GM18502 (cell line): ENCODE measurements around the gene SP140L.
A peak's percentile ranks its signal among the peaks of the same experiment; 100 is the strongest.
"Not testable (repeated sequence)": the region's sequence is repeated elsewhere in the genome, so short reads cannot be mapped to it uniquely, and the experiment has no call there.

Experiments
- ATAC-seq: cut with Tn5 transposase; IDR thresholded peaks from one replicate; pipeline ENCODE4 v1.9.1; 2021; ENCODE audit warnings: mild to moderate bottlenecking; ENCODE audit not compliant: unreplicated experiment, poor library complexity

SP140L gene

GRCh38 chr2:230322561-230323384, 4.2 kb upstream of the SP140L start:
- no peak for ATAC-seq

GRCh38 chr2:230323385-230324106, 3.4 kb upstream of the SP140L start:
- no peak for ATAC-seq

- ATAC-seq: no peak
These were observed 2.5 kb upstream of the SP140L start for GRCh38 chr2:230324503-230324902.

- no peak for ATAC-seq
These were observed 1.4 kb upstream of the SP140L start for GRCh38 chr2:230325316-230326243.

GRCh38 chr2:230327418-230328154, 593 bp downstream of the SP140L start:
- ATAC-seq: peak; percentile 73

GRCh38 chr2:230328155-230328458, 1.1 kb downstream of the SP140L start:
- ATAC-seq: no peak

- ATAC-seq: no peak
These were observed 3.1 kb downstream of the SP140L start for GRCh38 chr2:230329946-230330605.

GRCh38 chr2:230330725-230331124, 3.7 kb downstream of the SP140L start:
- no peak for ATAC-seq

- ATAC-seq: no peak
These were observed 8.5 kb downstream of the SP140L start for GRCh38 chr2:230335461-230335863.

GRCh38 chr2:230335864-230336506, 9.0 kb downstream of the SP140L start:
- no peak for ATAC-seq

- not testable (repeated sequence) for ATAC-seq
These were observed 15.0 kb downstream of the SP140L start for GRCh38 chr2:230341936-230342528.

GRCh38 chr2:230343041-230343624, 16.1 kb downstream of the SP140L start:
- ATAC-seq: not testable (repeated sequence)

GRCh38 chr2:230343747-230344146, 16.8 kb downstream of the SP140L start:
- ATAC-seq: no peak

- ATAC-seq: no peak
These were observed 19.5 kb downstream of the SP140L start for GRCh38 chr2:230346465-230346864.

GRCh38 chr2:230346921-230347533, 20.0 kb downstream of the SP140L start:
- no peak for ATAC-seq

- no peak for ATAC-seq
These were observed 20.8 kb downstream of the SP140L start for GRCh38 chr2:230347659-230348305.

- no peak for ATAC-seq
These were observed 21.8 kb downstream of the SP140L start for GRCh38 chr2:230348787-230349186.
